HG03064 (cell line): ENCODE results near the gene ZNF710.
"Not testable (repeated sequence)": the region's sequence is repeated elsewhere in the genome, so short reads cannot be mapped to it uniquely, and the experiment has no call there.

Source experiments
- ATAC-seq: cut with Tn5 transposase; IDR thresholded peaks from one replicate; pipeline ENCODE4 v1.9.1; 2021; ENCODE audit warnings: low read depth; ENCODE audit not compliant: unreplicated experiment

Gene ZNF710

DNA sequence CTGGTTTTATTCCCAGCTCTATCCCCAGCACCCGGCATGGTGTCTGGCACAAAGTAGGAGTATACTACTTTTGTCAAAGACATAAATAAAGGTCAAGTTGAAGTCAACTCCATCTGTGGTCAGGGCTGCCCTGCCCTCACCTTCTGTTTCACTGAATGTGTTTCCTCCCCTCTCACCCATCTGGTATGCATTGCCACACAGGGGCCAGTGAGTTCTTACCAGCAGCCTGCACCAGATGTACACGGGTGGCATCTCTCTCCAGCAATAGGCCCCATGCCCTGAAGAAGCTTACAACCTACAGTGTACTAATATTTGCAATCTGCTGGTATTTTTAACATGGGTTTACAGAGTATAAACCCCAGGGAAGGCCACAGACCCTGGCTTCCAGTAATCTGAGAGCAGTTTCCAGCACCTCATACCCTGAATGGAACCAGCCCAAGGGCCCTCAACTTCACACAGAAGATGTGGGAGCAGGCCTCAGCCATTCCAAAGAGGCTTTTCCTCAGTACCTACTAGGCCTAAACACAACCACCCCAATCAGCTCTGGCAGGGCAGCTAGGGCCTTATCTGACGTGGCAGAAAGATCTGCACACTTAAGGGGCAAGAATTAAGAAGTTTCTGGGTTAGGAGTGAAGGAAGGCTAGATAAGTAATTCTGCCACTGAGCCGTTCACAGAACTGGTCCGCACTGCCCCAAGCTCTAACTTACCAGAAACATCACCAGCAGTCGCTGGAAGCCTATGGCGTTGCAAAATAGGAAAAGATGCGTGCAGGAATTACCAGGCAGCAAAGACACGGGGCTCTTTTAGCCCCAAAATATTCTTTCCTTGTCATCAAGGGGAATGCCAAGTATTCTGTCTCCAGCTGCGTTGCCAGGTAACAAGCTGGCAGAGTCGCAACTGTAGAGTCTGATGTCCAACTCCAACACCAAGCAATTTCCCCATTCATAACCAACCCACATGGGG lies 99.0 kb downstream of the ZNF710 start:
- no peak for ATAC-seq

DNA sequence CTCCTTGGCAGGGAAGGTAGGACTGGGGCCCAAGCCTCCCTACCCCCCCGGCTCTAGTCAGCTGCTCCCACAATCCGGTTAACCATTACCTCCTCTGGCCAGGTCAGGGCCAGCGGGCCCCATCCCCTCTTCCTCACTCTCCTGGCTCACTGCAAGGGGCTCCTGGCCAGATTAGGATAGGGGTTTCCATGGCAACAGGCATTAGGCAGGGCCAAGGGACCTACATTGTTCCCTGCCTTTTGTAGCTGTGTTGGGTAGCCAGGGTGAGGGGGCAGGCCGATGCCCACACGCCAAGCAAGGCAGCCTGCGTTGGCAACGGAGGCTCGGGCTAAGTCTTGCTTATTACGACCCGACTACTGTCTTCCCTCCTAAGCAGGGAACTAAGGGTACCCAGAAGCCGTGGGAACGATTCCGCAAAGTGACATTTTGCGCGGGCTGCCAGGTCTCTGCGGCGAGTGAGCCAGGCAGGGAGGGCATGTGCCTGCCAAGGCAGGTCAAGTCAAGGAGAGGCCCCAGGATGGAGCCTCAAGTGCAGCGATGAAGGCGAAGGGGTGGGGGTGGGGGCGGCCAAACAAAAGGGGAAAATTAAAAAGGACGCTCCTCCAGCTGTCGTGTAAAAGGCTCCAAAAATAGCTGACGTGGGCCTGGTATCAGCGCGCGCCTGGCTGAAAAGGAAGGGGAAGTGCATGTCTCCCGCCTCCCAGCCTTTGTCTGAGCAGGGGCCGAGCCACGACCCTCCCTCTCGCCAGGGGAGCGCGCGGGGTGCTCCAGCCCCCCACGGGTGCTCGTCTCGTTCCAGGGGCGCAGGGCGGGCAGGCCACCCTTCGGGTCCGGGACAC lies 100.2 kb downstream of the ZNF710 start:
- ATAC-seq: peak; percentile 4

DNA sequence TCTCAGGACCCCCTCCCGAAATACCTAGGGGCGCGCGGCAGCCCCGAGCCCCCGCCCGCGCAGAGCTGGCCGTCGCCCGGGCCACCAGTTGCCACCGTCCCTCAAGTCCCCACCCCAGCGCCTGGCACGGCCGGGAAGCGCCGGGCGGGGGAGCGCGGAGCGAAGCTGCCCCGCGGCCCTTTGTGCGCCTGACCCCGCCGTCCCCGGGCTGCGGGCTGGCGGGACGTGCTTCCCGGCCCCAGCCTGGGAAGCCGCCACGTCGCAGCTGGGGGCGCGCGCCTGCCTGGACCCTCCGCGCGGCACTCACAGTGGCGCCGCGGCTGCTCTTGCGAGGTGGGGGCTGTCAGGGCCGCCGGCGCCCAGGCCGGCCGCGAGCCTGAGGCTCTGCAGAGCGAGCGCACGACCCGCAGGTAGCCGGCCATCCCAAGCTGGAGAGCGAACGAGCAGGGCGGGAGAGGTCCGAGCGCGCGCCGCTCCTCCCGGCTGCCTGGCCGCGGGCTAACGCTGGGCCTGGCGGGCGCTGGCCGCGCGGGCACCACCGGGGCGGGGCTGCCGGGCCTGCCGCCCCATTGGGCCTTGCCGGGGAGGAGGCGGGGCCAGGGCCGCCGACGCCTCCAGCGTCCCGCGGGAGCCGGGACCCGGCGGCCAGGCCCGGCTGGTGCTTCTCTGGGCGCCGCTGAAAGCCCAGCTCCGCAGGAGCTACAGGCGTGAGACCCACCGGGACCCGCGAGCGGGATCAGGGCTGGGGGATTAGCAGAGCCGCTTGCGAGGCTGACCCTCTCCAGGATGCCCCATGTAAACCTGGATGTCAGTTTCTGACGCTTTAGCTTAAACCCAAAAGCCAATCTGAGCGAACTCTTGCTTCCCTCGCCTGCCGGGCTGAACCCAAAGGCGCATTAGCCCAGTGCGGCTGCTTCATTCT lies 101.1 kb downstream of the ZNF710 start, which contains the start of gene IDH2:
Gene IDH2 (minus strand): TSS at position 500 of the 922 bp plus-strand sequence. CDS start 78 bp downstream, at position 422.
- ATAC-seq: peak; percentile 65

DNA sequence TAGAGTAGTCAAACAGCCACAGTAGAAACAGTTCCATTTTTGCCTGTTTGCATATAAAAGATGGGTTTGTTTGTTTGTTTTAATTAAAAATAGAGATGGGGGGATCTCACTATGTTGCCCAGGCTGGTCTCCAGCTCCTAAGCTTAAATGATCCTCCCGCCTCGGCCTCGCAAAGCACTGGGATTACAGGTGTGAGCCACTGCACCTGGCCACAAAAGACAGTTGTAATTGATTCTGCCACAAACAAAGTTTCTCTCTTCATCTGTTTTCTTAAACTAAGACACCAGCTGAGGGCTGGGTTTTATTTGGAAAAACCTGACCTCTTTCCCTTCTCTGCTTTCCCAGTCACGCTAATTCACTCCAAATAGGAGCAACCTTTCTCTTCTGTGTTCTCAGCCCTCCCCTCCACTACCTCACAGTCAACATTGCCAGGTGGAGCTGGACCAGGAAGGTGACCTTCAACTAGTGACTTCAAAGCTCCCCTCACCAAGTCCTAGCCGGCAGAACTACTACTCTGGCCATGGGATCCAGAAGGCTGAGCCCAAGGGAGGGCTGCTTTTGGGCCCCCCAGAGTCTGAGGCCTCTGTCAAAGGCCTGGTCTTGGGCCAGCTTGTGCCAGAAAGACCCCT lies 102.7 kb downstream of the ZNF710 start:
- no peak for ATAC-seq

DNA sequence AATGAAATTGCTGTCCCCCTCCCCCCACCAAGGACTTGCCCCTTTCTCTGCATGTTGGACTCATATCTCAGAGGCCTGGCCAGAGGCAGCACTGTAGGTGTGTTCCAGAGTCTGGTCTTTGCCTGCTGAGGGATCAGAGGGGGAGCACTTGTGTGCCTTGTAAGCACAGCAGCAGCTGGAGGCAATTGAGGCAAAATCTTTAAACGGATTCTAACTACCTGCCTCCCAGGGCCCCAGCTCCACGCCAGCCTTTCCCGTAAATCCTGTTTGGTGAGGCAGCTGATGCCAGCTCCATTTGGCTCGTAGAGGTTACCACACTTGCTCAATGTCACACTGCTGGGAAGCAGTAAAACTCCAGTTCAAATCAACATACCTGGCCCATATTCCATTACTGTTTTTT lies 103.4 kb downstream of the ZNF710 start:
- ATAC-seq: no peak

DNA sequence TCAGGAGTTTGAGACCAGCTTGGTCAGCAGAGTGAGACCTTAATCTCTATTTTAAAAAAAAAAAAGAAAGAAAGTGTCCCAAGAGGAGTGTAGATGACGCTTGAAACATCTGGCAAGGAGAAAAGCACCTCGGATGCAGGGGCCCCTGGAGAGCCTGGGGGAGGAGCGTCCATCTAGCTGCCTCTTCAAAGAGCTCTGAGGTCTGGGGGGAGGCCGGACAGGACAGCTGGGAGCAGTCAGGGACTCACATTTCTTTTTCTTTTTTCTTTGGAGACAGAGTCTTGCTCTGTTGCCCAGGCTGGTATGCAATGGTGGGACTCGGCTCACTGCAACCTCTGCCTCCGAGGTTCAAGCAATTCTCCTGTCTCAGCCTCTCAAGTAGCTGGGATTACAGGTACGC lies 104.4 kb downstream of the ZNF710 start:
- no peak for ATAC-seq

DNA sequence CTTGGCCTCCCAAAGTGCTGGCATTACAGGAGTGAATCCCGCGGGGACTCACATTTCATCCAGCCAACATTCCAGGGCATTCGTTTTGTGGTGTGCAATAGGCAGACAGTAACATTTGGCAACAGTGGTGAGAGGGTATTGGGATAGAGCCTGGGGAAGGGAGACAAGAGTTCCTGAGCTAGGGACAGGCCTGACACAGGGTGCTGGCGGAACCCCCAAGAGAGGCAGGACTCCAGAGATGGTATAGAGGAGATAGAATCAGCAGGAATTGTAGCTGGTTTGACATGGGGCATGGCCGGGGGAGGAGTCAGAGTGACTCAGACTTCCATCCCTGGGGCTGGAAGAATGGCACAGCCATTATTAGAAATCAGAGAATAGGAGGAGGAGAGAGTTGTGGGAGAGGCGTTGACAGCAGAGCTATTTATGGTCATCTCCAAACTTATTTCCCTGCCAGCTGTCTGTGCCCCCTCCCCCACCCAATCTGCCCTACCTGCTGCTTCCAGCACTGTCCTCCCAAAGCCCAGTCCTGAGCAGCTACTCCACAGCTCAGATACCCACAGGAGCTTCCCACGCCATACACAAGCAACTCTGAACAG lies 105.5 kb downstream of the ZNF710 start:
- ATAC-seq: no peak

DNA sequence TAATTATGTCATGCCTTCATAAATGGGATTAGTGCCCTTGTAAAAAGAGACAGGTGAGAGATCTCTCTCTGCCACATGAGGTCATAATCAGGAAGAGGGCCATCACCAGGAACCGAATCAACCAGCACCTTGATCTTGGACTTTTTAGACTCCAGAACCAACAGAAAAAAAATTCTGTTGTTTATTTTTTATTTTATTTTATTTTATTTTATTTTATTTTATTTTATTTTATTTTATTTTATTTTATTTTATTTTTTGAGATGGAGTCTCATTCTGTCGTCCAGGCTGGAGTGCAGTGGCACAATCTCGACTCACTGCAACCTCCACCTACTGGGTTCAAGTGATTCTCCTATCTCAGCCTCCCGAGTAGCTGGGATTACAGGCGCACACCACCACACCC lies 106.9 kb downstream of the ZNF710 start:
- ATAC-seq: not testable (repeated sequence)

DNA sequence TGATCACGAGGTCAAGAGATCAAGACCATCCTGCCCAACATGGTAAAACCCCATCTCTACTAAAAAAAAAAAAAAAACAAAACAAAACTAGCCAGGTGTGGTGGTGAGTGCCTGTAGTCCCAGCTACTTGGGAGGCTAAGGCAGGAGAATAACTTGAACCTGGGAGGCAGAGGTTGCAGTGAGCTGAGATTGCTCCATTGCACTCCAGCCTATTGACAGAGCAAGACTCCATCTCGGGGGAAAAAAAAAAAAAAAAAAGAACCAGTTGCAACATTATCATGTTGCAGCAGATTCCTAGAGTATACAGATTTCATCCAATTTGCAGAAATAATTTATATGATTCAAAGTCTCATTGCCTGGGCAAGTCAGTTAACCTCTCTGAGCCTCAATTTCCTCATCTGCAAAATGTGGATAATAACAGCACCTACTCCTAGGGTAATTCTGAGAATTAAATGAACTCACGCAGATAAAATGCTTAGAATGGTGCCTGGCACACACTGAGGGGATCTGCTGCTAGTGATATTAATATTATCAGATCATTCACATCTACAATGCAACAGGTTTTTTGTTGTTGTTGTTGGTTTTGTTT lies 108.1 kb downstream of the ZNF710 start:
- ATAC-seq: not testable (repeated sequence)

DNA sequence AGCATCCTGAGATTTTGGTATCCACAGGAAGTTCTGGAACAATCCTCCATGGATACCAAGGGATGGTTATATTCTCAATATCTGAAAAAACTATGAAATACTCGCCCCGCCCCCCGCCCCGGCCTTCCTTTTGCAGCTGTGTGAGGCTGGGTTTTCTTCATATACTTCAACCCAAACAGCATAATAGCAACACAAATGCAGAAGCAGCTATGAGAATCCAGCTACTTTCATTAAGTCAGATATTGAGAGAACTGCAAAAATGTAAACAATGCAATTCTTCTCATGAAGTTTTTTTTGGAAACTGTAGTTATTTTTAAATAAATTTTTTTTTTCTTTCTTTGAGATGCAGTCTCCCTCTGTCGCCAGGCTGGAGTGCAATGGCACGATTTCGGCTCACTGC lies 112.0 kb downstream of the ZNF710 start:
- no peak for ATAC-seq

DNA sequence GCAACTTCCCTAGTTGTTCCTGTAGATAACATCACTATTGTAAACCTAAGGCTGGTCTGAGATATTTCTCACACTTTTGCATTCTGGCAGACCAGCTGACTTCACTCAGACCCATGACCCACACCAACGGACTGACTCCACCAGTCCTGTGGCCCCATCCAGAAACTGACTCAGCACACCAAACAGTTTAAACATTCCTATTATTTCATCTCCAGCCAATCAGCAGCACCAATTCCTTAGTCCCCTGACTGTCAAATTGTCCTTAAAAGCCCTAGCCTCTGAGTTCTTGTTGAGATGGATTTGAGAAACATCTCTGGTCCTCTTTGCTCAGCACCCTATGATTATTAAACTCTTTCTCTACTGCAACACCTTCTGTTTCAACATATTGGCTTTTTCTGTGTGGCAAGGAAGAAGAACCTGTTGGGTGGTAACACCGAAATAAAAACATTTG lies 113.4 kb downstream of the ZNF710 start:
- no peak for ATAC-seq

DNA sequence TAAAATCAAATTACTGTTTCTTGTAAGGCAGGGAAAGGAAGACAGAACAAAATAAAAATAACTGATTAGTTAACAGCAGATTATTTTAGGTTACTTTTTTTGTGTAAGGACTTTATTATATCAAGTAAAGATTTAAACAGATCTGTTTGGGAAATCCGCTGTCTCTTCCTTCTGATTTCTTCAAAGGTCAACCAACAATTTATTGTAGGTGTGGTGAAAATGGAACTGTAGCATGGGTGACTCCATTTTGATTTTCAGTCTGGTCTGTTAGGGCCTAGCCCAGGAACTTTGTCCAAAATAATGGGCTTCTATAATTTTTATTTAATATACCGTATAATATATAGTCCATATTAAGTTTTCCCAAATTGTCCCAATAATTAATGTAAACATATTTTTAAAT lies 114.7 kb downstream of the ZNF710 start:
- ATAC-seq: no peak

DNA sequence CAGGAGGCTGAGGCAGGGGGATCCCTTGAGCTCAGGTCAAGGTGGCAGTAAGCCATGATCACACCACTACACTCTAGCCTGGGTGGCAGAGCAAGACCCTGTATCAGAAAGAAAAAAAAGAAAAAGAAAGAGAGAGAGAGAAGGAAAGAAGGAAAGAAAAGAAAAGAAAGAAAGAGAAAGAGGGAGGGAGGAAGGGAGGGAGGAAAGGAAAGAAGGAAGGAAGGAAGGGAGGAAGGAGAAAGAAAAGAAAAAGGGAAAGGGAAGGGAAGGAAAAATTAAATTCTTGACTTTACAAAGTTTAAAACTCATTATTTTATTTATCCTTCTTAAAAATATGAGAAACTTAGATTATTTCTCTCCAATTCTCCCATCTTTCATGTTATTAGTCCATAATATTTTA lies 118.2 kb downstream of the ZNF710 start:
- no peak for ATAC-seq

DNA sequence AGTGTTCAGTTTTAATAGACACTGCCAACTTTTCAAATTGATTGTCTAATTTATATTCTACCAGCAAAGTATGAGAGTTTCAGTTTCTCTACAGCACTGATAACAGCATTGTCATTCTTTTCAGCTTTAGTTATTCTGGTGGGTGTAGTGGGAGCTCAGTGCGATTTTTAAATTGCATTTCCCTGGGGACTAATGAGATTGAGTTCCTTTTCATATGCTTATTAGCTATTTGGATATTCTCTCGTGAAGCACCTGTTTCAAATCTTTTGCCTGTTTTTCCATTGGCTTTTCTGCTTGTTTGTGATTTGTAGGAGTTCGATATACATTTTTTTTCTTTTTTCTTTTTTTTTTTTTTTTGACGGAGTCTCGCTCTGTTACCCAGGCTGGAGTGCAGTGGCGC lies 120.0 kb downstream of the ZNF710 start:
- no peak for ATAC-seq

DNA sequence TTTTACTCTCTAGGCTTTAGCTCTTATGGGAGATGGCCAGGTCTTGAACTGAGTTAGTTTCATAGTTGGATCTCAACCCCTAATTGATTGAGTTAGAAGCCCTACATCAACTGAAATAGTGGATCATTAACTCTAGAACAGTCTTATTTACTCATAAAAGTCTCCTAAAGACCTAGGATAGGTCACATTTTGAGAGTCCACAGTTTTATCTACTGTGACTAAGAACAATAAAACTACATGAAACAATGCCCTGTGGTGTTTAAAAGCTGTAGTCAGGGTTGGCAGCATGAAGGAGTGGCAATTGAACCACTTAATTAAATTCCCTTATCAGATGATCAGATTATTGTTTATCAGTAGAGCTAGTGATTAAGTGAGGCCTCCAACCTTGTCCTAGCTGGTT lies 123.4 kb downstream of the ZNF710 start:
- ATAC-seq: no peak

DNA sequence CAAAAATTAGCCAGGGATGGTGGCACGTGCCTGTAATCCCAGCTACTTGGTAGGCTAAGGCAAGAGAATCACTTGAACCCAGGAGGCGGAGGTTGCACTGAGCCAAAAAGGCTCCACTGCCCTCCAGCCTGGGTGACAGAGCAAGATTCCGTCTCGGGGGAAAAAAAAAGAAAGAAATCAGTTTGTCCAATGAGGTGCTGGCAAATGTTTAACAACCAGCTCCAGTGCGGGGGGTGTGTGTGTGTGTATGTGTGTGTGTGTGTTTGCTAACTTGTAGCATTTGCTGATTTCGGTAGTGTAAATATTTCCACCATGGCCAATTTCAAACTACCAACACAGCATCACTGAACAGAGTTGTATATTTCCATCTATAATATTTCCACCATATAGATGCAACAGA lies 124.9 kb downstream of the ZNF710 start:
- no peak for ATAC-seq

DNA sequence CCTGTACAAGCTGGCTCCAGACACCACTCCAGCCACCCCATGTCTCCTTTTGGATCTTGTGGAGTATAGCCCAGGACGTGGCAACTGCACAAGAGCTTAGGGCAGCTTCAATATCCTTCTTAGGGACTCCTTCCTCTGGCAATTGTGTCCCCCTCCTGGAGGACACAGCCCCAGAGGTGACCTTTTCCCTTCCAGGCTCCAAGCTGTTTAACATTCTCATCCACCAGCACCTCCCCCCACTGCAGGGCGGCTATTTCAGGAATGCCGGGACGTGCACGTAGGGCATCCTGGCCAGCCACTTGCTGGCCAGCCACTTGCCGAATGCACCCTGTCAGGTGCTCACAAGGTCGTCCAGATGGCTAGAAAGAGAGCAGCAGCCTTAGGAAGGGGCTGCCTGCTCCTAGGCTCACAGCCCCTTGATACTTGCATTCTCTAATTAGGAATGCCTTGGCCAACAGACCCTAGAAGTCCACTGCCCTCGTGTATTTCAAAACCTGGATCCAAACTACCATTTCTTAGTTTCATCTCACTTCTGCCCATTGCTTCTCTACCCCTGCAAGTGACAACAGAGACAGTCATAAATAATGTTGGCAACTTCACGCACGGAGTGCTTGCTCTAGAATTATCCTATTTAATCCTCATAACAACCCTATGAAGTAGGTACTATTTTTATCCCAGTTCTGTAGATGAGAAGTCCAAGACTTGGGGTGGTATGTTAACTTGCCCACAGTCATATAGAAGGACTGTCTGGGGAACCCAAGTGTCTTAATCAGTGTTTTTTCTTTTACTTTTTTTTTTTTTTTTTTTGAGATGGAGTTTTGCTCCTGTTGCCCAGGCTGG lies 125.7 kb downstream of the ZNF710 start:
- ATAC-seq: no peak

DNA sequence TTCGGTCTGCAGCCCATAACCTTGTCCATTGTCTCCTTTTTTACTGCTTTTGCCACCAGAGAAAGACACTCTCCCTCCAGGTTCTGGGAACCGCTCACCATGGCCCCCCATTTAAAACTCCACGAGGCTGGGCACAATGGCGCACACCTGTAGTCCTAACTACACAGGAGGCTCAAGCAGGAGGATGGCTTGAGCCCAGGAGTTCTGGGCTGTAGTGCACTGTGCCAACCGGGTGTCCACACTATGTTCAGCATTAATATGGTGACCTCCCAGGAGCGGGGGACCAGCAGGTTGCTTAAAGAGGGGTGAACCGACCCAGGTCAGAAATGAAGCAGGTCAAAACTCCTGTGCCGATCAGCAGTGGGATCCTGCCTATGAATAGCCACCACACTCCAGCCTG lies 129.2 kb downstream of the ZNF710 start:
- no peak for ATAC-seq
